GM21737 (cell line): ENCODE data around the gene GSTM3.
"Not testable (repeated sequence)": the region's sequence is repeated elsewhere in the genome, so short reads cannot be mapped to it uniquely, and the experiment has no call there.

Experiments used
- ATAC-seq: cut with Tn5 transposase; IDR thresholded peaks from one replicate; pipeline ENCODE4 v1.9.1; 2021; ENCODE audit warnings: mild to moderate bottlenecking, moderate library complexity; ENCODE audit not compliant: unreplicated experiment

Gene GSTM3

DNA sequence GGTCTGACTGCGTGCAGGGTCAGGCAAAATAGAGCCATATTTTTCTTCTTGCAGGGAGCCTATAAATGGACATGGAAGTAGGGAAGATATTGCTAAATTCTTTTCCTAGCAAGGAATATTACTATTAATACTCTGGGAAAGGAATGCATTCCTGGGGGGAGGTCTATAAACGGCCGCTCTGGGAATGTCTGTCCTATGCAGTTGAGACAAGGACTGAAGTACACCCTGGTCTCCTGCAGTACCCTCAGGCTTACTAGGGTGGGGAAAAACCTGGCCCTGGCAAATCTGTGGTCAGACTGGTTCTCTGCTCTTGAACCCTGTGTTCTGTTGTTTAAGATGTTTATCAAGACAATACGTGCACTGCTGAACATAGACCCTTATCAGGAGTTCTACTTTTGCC lies 31.9 kb downstream of the GSTM3 start:
- not testable (repeated sequence) for ATAC-seq

- ATAC-seq = no peak
Observed at GRCh38 chr1:109705411-109705810, 35.4 kb downstream of the GSTM3 start.

- no peak for ATAC-seq
Observed at GRCh38 chr1:109704173-109704572, 36.7 kb downstream of the GSTM3 start.

DNA sequence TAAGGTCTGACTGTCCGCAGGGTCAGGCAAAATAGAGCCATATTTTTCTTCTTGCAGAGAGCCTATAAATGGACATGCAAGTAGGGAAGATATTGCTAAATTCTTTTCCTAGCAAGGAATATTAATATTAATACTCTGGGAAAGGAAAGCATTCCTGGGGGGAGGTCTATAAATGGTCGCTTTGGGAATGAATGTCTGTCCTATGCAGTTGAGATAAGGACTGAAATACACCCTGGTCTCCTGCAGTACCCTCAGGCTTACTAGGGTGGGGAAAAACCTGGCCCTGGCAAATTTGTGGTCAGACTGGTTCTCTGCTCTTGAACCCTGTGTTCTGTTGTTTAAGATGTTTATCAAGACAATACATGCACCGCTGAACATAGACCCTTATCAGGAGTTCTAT lies 37.9 kb downstream of the GSTM3 start:
- not testable (repeated sequence) for ATAC-seq

GRCh38 chr1:109697861-109698260 lies 43.0 kb downstream of the GSTM3 start:
- not testable (repeated sequence) for ATAC-seq

- no peak for ATAC-seq
Observed at GRCh38 chr1:109697066-109697465, 43.8 kb downstream of the GSTM3 start.

GRCh38 chr1:109695138-109695537 lies 45.7 kb downstream of the GSTM3 start:
- ATAC-seq = not testable (repeated sequence)

GRCh38 chr1:109694400-109694799 lies 46.4 kb downstream of the GSTM3 start:
- not testable (repeated sequence) for ATAC-seq

GRCh38 chr1:109691759-109692158 lies 49.1 kb downstream of the GSTM3 start:
- no peak for ATAC-seq

GRCh38 chr1:109689844-109690405 lies 50.9 kb downstream of the GSTM3 start:
- no peak for ATAC-seq

GRCh38 chr1:109687641-109688499 lies 53.0 kb downstream of the GSTM3 start, which contains the start of gene GSTM1:
Gene GSTM1 (plus strand): TSS chr1:109687817. CDS start chr1:109687874, 57 bp downstream.
- ATAC-seq = peak; percentile 99

DNA sequence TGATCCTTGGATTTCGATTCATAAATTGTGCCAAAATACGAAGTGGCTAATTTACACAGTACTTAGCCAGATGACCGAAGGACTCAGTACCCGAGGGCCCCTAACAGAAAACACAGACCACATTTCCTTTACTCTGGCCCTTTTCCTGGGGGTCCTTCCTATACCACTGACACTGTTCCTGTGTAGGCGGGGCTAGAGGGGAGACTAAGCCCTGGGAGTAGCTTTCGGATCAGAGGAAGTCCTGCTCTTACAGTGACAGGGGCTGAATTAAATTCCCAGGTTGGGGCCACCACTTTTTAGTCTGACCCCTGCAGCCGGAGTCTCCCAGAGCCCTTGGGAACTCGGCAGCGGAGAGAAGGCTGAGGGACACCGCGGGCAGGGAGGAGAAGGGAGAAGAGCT lies 53.7 kb downstream of the GSTM3 start:
- ATAC-seq = not testable (repeated sequence)

DNA sequence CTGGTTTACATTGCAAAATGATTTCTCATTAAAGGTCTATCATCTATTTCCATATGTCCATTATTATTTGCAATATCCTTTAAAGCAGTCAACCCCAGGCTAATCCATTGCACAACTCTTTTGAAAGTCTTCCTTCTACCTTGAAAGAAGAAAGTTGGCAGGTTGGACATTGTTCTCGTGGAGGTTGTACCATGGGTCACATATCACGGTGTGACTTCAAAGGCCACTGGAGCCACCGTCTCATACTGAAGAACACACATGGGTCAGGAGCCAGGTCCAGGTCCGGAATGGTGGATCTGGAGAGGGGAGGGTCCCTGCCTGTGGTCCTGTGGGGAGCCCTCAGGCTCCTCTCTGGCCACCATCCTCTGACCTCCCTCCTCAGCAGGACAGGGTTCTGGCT lies 54.9 kb downstream of the GSTM3 start:
- ATAC-seq = not testable (repeated sequence)

- not testable (repeated sequence) for ATAC-seq
Observed at GRCh38 chr1:109685399-109685798, 55.4 kb downstream of the GSTM3 start.

- not testable (repeated sequence) for ATAC-seq
Observed at GRCh38 chr1:109684777-109685176, 56.1 kb downstream of the GSTM3 start.
